H1 (cell line): ENCODE measurements around the gene ASPN. TPM values are rescaled to one million over a fixed set of nuclear protein-coding genes. Genes with fewer than 3 reads are reported as not detected.

Source experiments
- CTCF ChIA-PET: fragments of 300-600 bp; sonication (Branson Sonifier 250); formaldehyde crosslinking; loops from one replicate; lab custom pipeline; 2021; ENCODE audit not compliant: partially characterized antibody; lab: Charles Lee
- POLR2A ChIA-PET: fragments of 300-600 bp; sonication (Branson Sonifier 250); formaldehyde crosslinking; loops from one replicate; lab custom pipeline; 2021; ENCODE audit warnings: inconsistent platforms; ENCODE audit not compliant: partially characterized antibody; lab: Charles Lee
- DNase-seq, 2 experiments: peaks; one replicate each; pipeline versions ENCODE4 v3.0.0 to v3.0.0-alpha.2; 2010 to 2022; ENCODE audit warnings: low spot score in 2 of 2, low read depth in 1 of 2, mixed read lengths in 1 of 2
- FAIRE-seq: peaks from 2 replicates; lab custom pipeline; 2011; peaks lifted over from hg19 to GRCh38; lab: Jason Lieb, UNC
- H2AFZ ChIP-seq: 2 replicates; pipeline ENCODE4 v1.8.1; 2012; ENCODE audit warnings: low read length, inconsistent platforms
- H2AK5ac ChIP-seq: 2 replicates; pipeline ENCODE4 v1.6.1; 2013; ENCODE audit warnings: low read depth, low read length
- H2BK120ac ChIP-seq: replicated peaks from 2 replicates; pipeline ENCODE3; 2013; ENCODE audit warnings: low read depth, low read length, inconsistent platforms
- H2BK12ac ChIP-seq: 2 replicates; pipeline ENCODE4 v1.6.1; 2013; ENCODE audit warnings: low read depth, low read length
- H2BK15ac ChIP-seq: 2 replicates; pipeline ENCODE4 v1.6.1; 2013; ENCODE audit warnings: low read length
- H2BK20ac ChIP-seq: 2 replicates; pipeline ENCODE4 v1.6.1; 2013; ENCODE audit warnings: low read length
- H2BK5ac ChIP-seq: 2 replicates; pipeline ENCODE4 v1.6.1; 2013; ENCODE audit warnings: low read depth, low read length
- H3K14ac ChIP-seq: 2 replicates; pipeline ENCODE4 v1.6.1; 2013; ENCODE audit warnings: inconsistent platforms; ENCODE audit not compliant: insufficient read length
- H3K18ac ChIP-seq: 2 replicates; pipeline ENCODE4 v1.6.1; 2013; ENCODE audit warnings: low read length; ENCODE audit errors: extremely low read depth
- H3K23ac ChIP-seq: 2 replicates; pipeline ENCODE4 v1.6.1; 2013; ENCODE audit warnings: inconsistent platforms; ENCODE audit not compliant: insufficient read length
- H3K23me2 ChIP-seq: 2 replicates; pipeline ENCODE4 v1.6.1; 2013; ENCODE audit warnings: low read depth, low read length
- H3K27ac ChIP-seq: 2 replicates; pipeline ENCODE4 v1.6.1; 2011; ENCODE audit warnings: low read depth, low read length, inconsistent platforms
- H3K27me3 ChIP-seq, 4 experiments: replicated peaks in 1 of 4; 1 replicate in 1 of 4; 2 replicates in 3 of 4; pipeline versions ENCODE4 v1.6.1 to v1.8.1; 2011 to 2013; ENCODE audit warnings: low read length in 3 of 4, mild to moderate bottlenecking in 3 of 4, inconsistent platforms in 2 of 4, mixed read lengths in 2 of 4, moderate library complexity in 1 of 4; ENCODE audit not compliant: control insufficient read depth in 3 of 4, insufficient read depth in 3 of 4; ENCODE audit errors: extremely low read depth in 1 of 4
- H3K36me3 ChIP-seq, 4 experiments: 2 replicates each; pipeline versions ENCODE4 v1.6.1 to v1.8.1; 2011 to 2013; ENCODE audit warnings: mild to moderate bottlenecking in 4 of 4, low read length in 3 of 4, moderate library complexity in 2 of 4, control low read depth in 1 of 4, inconsistent platforms in 1 of 4; ENCODE audit not compliant: insufficient read depth in 4 of 4, control insufficient read depth in 2 of 4
- H3K4ac ChIP-seq: replicated peaks from 2 replicates; pipeline ENCODE3; 2013; ENCODE audit warnings: low read length, low read depth, mixed read lengths, inconsistent platforms; ENCODE audit not compliant: insufficient read length
- H3K4me1 ChIP-seq, 4 experiments: replicated peaks in 1 of 4; 1 replicate in 1 of 4; 2 replicates in 3 of 4; pipeline versions ENCODE4 v1.6.1 to v1.8.1; 2011 to 2013; ENCODE audit warnings: low read length in 3 of 4, inconsistent platforms in 2 of 4, mixed read lengths in 1 of 4; ENCODE audit not compliant: insufficient read depth in 4 of 4, control insufficient read depth in 3 of 4
- H3K4me2 ChIP-seq, 2 experiments: 2 replicates each; pipeline versions ENCODE4 v1.6.1 to v1.8.1; 2011 to 2013; ENCODE audit warnings: low read depth in 2 of 2, low read length in 2 of 2, control low read depth in 1 of 2, inconsistent platforms in 1 of 2, mild to moderate bottlenecking in 1 of 2; ENCODE audit not compliant: insufficient read depth in 1 of 2
- H3K4me3 ChIP-seq, 4 experiments: fragments of 200-600, 300-600 bp in 1 of 4; sonication (generic), shearing (Covaris generic), sonication (Bioruptor Twin) in 1 of 4; 2 replicates each; pipeline versions ENCODE4 v1.5.1 to v1.8.1; 2011 to 2016; ENCODE audit warnings: low read length in 4 of 4, low read depth in 3 of 4, control low read depth in 2 of 4, inconsistent platforms in 2 of 4, mild to moderate bottlenecking in 2 of 4, mixed read lengths in 1 of 4, moderate library complexity in 1 of 4; ENCODE audit not compliant: insufficient read depth in 2 of 4; ENCODE audit errors: extremely low read depth in 1 of 4
- H3K56ac ChIP-seq: replicated peaks from 2 replicates; pipeline ENCODE3; 2013; ENCODE audit warnings: low read depth, mild to moderate bottlenecking, mixed read lengths, low read length, inconsistent platforms; ENCODE audit not compliant: insufficient read length
- H3K79me1 ChIP-seq: 2 replicates; pipeline ENCODE4 v1.6.1; 2013; ENCODE audit warnings: low read depth, low read length, control low read depth
- H3K79me2 ChIP-seq, 2 experiments: 2 replicates each; pipeline versions ENCODE4 v1.6.1 to v1.8.1; 2012 to 2013; ENCODE audit warnings: low read length in 2 of 2, mild to moderate bottlenecking in 2 of 2, inconsistent platforms in 1 of 2; ENCODE audit not compliant: insufficient read depth in 2 of 2, control insufficient read depth in 1 of 2
- H3K9ac ChIP-seq, 4 experiments: replicated peaks in 1 of 4; 1 replicate in 1 of 4; 2 replicates in 3 of 4; pipeline versions ENCODE4 v1.6.1 to v1.8.1; 2011 to 2013; ENCODE audit warnings: low read depth in 3 of 4, low read length in 3 of 4, control low read depth in 2 of 4, mild to moderate bottlenecking in 2 of 4, moderate library complexity in 2 of 4, inconsistent platforms in 1 of 4; ENCODE audit errors: extremely low read depth in 1 of 4
- H3K9me3 ChIP-seq, 2 experiments: 2 replicates each; pipeline versions ENCODE4 v1.6.1 to v1.8.1; 2012 to 2013; ENCODE audit warnings: mild to moderate bottlenecking in 2 of 2, moderate library complexity in 2 of 2, control low read depth in 1 of 2, inconsistent platforms in 1 of 2, low read depth in 1 of 2, low read length in 1 of 2, mixed read lengths in 1 of 2; ENCODE audit not compliant: insufficient read depth in 2 of 2
- H4K20me1 ChIP-seq, 2 experiments: replicated peaks in 1 of 2; 2 replicates each; pipeline versions ENCODE3 to v1.8.1; 2011 to 2013; ENCODE audit warnings: inconsistent platforms in 2 of 2, low read length in 2 of 2, mild to moderate bottlenecking in 1 of 2; ENCODE audit not compliant: insufficient read depth in 2 of 2, control insufficient read depth in 1 of 2
- H4K5ac ChIP-seq: 2 replicates; pipeline ENCODE4 v1.6.1; 2013; ENCODE audit warnings: low read length, low read depth, mixed read lengths, inconsistent platforms; ENCODE audit not compliant: insufficient read length
- H4K8ac ChIP-seq: 2 replicates; pipeline ENCODE4 v1.8.0; 2013; ENCODE audit warnings: mild to moderate bottlenecking, moderate library complexity, low read length, inconsistent platforms; ENCODE audit not compliant: insufficient read depth; ENCODE audit errors: extremely low read depth
- H4K91ac ChIP-seq: replicated peaks from 2 replicates; pipeline ENCODE3; 2013; ENCODE audit warnings: low read length, mixed read lengths, inconsistent platforms; ENCODE audit not compliant: insufficient read length
- BACH1 ChIP-seq: IDR thresholded peaks from 2 replicates; pipeline ENCODE4 v1.6.1; 2012; ENCODE audit warnings: low read length, improper control_type of control experiment
- EGR1 ChIP-seq: IDR thresholded peaks from 2 replicates; pipeline ENCODE4 v1.6.1; 2011; ENCODE audit warnings: low read depth, low read length, borderline replicate concordance
- GTF2F1 ChIP-seq: IDR thresholded peaks from 2 replicates; pipeline ENCODE4 v1.6.1; 2012; ENCODE audit warnings: low read depth, low read length, improper control_type of control experiment, borderline replicate concordance
- HDAC2 ChIP-seq, 2 experiments: fragments of 300-600 bp in 1 of 2; sonication (generic) in 1 of 2; IDR thresholded peaks; 2 replicates each; pipeline ENCODE4 v1.6.1; 2011 to 2012; ENCODE audit warnings: low read depth in 2 of 2, low read length in 2 of 2, mild to moderate bottlenecking in 2 of 2, moderate library complexity in 2 of 2, borderline replicate concordance in 1 of 2, inconsistent platforms in 1 of 2
- JUN ChIP-seq: IDR thresholded peaks from 2 replicates; pipeline ENCODE4 v1.6.1; 2011; ENCODE audit warnings: low read depth, mild to moderate bottlenecking, improper control_type of control experiment, low read length
- NANOG ChIP-seq: IDR thresholded peaks from 2 replicates; pipeline ENCODE4 v1.6.1; 2011; ENCODE audit warnings: low read length, low read depth, mild to moderate bottlenecking, inconsistent platforms; ENCODE audit not compliant: insufficient read depth, poor library complexity, severe bottlenecking
- RAD21 ChIP-seq, 2 experiments: IDR thresholded peaks in 1 of 2; conservative IDR thresholded peaks in 1 of 2; 2 replicates each; pipeline ENCODE4 v1.6.1; 2011; ENCODE audit warnings: low read depth in 2 of 2, low read length in 2 of 2, improper control_type of control experiment in 1 of 2, inconsistent platforms in 1 of 2, mild to moderate bottlenecking in 1 of 2, moderate library complexity in 1 of 2
- RBBP5 ChIP-seq: IDR thresholded peaks from 2 replicates; pipeline ENCODE4 v1.7.1; 2012; ENCODE audit warnings: low read depth, mild to moderate bottlenecking, inconsistent platforms, low read length, moderate library complexity, borderline replicate concordance
- SP1 ChIP-seq: IDR thresholded peaks from 2 replicates; pipeline ENCODE4 v1.6.1; 2011; ENCODE audit warnings: low read depth, low read length
- YY1 ChIP-seq: IDR thresholded peaks from 2 replicates; pipeline ENCODE4 v1.6.1; 2011; ENCODE audit warnings: low read depth, mild to moderate bottlenecking, low read length
- WGBS, 2 experiments: shearing (Covaris generic) in 1 of 2; methylation state at CpG; one replicate each; pipeline versions ENCODE4 v1.1.6 to v1.1.7; 2013 to 2015; ENCODE audit warnings: low lambda C conversion rate in 2 of 2, mixed read lengths in 2 of 2, inconsistent platforms in 1 of 2, low coverage in 1 of 2, missing lambda C conversion rate in 1 of 2; ENCODE audit not compliant: insufficient replicate concordance in 2 of 2, insufficient coverage in 1 of 2, insufficient read length in 1 of 2; ENCODE audit errors: extremely low coverage in 1 of 2, missing lambda C conversion rate in 1 of 2; 5-methylcytosine and 5-hydroxymethylcytosine counted together
- polyA plus RNA-seq, 7 experiments: library from polyadenylated mRNA; depleted of rRNA in 3 of 7; stranded (reverse) in 5 of 7; unstranded in 2 of 7; fragments of >200 nt in 5 of 7; fragments of 200-250 nt in 2 of 7; gene quantifications; 1 replicate in 5 of 7; 2 replicates in 1 of 7; 4 replicates in 1 of 7; pipeline versions ENCODE4 v1.2.1 to v1.2.3, GENCODE V29; 2011 to 2013; ENCODE audit warnings: missing spikeins in 2 of 7, mixed read lengths in 2 of 7
- total RNA-seq: library from RNA; stranded (reverse); fragmentation: NEBNext Ultra II Directional; extraction: Animal tissue kit (Norgen Biotek cat#: 25700); gene quantifications from 2 replicates; pipeline ENCODE4 v1.2.1, GENCODE V29; 2021

Gene ASPN
- total and polyA plus RNA-seq, 2 of the 8 experiments (the other 6 are each of a cell fraction or from before 2014, with no cell fraction given) = not detected

DNA sequence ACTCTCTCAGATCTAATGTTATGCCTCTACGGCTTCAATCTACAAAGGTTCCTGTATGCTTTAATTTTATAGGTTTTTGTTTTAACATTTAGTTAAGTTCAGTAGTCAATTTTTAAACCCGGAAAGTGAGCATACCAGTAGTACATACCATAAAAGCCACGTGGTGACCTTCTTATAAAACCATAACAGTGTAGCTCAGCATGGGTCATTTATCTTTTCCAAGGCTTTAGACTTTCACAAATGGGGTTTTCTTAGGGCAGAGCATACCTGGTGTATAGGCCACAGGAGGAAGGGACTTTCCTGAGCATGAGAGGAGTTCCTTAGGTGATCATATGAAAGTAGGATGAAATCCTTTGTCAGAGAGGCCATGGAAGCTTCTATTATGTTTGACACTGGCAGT, 30.3 kb upstream of the ASPN start:
- no peak overlapping the region for H3K9ac ChIP-seq
- no peak overlapping the region for H3K23ac ChIP-seq
- no peak overlapping the region for H3K56ac ChIP-seq
- DNase-seq = no peak
- H3K23me2 ChIP-seq = no peaks in the 10 kb centered on the region
- no peak overlapping the region for H4K5ac ChIP-seq
- no peaks in the 10 kb centered on the region for H3K79me1 ChIP-seq
- no peak overlapping the region for H3K4me2 ChIP-seq
- no peak overlapping the region for H3K14ac ChIP-seq
- no peak overlapping the region for H3K4ac ChIP-seq
- no peak overlapping the region for H2BK120ac ChIP-seq
- H2BK5ac ChIP-seq = no peak overlapping the region
- no peaks in the 10 kb centered on the region for H3K9me3 ChIP-seq
- H2BK20ac ChIP-seq = no peak overlapping the region
- H4K91ac ChIP-seq = no peak overlapping the region
- no peak overlapping the region for H3K4me3 ChIP-seq
- no peaks in the 10 kb centered on the region for H3K79me2 ChIP-seq
- no peaks in the 10 kb centered on the region for H3K27me3 ChIP-seq
- 60% methylated on average over 3 of the region's 3 CpGs; no CpG with 5 or more reads in 1 of the 2 experiments for WGBS, 2 experiments
- no peak for TF ChIP-seq RBBP5
- TF ChIP-seq HDAC2 (IDR thresholded peaks at IDR 0.05; ENCODE audit: borderline replicate concordance in 1 of 2, low read depth in 2 of 2, low read length in 2 of 2) = no peak
- TF ChIP-seq YY1 = no peak
- no peak for TF ChIP-seq BACH1
- no peak for TF ChIP-seq JUN
- TF ChIP-seq RAD21 (IDR thresholded peaks at IDR 0.05 in 1 of 2, conservative IDR thresholded peaks at IDR 0.05 in 1 of 2; ENCODE audit: low read depth in 2 of 2, low read length in 2 of 2) = no peak
- TF ChIP-seq SP1 = no peak
- TF ChIP-seq EGR1 = no peak
- no peak for TF ChIP-seq GTF2F1
- no peak for TF ChIP-seq NANOG
- TF ChIP-seq, all 59 proteins: peak for 0
- no peak overlapping the region for H2AFZ ChIP-seq
- no peaks in the 10 kb centered on the region for H3K36me3 ChIP-seq
- H3K18ac ChIP-seq = no peak overlapping the region
- no peak overlapping the region for H3K27ac ChIP-seq
- H4K20me1 ChIP-seq = no peaks in the 10 kb centered on the region
- H2BK15ac ChIP-seq = no peak overlapping the region
- ChIA-PET POLR2A (no interaction called here), CTCF (interaction anchor here (0.6 to 2.5 kb wide), 2 partner anchors 10 to 36 kb away, joined by 3 to 11 read pairs; no protein-coding TSS in a partner anchor)
- H2AK5ac ChIP-seq = no peak overlapping the region
- no peak for FAIRE-seq
- peaks cover 0 to 2% (median 0%) of the 10 kb centered on the region in 4 experiments; a peak in 2 of 7 replicates for H3K4me1 ChIP-seq
- no peak overlapping the region for H2BK12ac ChIP-seq
- H4K8ac ChIP-seq = no peak overlapping the region
